ENCODE measurements around the gene EHMT1.

The EHMT1 gene

GRCh38 chr9:137838576-137838975 lies 219.8 kb downstream of the EHMT1 start:
- H3K4me3 ChIP-seq (ENCODE audit: low read depth, low read length) = no peak overlapping the region

- H3K4me3 ChIP-seq (ENCODE audit: low read depth, low read length) = no peak overlapping the region
These were observed 224.6 kb downstream of the EHMT1 start for GRCh38 chr9:137843355-137843754.

DNA sequence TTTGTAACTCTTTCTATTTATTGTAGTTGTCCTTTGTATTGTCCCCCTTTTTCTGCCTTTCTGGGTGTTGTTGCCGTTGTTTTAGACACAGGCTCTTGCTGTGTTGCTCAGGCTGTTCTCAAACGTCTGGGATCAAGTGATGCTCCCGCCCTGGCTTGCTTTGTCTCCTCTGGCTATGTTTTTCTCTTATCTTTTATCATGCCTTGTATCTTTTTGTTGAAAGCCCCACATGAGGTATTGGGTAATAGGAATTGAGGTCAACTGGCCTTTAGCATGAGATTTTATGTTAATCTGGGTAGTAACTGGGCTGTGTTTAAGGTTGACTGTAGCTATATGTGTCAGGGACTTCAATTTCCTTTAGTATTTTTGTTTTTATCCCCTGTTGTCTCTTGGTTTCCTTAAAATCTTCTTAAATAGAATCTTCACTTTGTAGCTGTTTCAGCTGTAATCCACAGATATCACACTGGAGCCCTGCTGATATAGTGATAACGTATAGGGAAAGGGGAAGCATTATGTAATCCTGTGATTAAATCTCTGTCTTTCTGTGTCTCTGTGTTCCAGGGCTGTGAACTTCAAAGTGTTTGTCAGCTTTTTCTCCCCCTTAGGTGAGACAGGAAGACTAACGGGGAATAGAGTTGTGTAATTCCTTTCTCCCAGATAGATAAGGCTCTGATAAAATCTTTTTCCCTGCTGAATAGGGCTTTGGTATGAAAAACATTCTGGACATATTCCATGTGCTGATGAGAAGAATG lies 232.9 kb downstream of the EHMT1 start:
- H3K4me3 ChIP-seq (ENCODE audit: low read depth, low read length) = no peak overlapping the region

DNA sequence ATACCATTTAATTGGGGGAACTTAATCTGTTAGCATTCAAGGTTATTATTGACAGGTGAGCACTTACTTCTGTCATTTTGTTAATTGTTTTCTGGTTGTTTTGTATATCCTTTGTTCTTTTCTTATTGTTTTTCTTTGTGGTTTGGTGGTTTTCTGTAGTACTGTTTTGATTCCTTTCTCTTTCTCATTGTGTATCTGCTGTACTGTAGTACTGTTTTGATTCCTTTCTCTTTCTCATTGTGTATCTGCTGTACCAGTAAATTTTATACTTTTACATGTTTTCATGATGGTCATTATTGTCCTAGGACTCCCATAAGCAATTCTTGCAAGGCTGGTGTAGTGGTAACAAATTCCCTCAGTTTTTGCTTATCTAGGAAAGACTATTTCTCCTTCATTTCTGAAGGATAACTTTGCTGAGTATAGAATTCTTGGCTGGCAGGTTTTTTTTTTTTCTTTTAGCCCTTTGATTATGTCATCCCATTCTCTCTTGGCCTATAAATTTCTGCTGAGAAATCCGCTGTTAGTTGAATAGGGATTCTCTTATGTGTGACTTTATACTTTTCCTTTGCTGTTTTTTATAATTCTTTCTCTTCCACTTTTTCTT lies 234.7 kb downstream of the EHMT1 start:
- H3K4me3 ChIP-seq (ENCODE audit: low read depth, low read length) = no peak overlapping the region

- H3K4me3 ChIP-seq (ENCODE audit: low read depth, low read length) = no peak overlapping the region
These were observed 241.6 kb downstream of the EHMT1 start for GRCh38 chr9:137860361-137860760.

DNA sequence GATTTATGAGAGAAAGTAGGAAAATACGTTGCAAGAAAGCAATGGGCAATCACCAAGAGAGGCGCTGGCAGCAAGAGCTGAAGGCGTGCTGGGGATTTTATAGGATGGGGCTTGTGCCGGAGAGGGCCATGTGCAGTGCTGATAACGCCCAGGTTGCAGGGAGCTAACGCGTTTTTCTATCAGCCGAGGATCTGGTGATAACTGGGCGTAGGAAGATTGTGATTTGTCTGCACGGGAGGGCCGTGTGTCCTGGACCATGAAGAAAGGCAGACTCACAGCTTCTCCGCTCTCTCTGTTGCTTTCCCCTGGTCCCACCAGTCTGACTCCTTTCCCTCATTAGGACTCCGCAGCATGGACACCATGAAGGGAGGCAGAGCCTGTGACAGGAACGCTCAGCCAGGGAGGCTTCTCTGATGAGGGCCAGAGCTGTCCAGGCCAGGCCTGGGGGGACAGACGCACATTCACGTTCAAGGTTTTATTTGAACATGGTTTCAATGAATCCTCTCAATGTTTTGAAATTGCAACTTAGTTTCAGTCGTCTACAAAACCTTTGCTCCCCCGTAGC lies 246.9 kb downstream of the EHMT1 start:
- H3K4me3 ChIP-seq (ENCODE audit: low read depth, low read length) = no peak overlapping the region

GRCh38 chr9:137866226-137867141 lies 247.7 kb downstream of the EHMT1 start:
- no peak overlapping the region for H3K4me3 ChIP-seq (ENCODE audit: low read depth, low read length)

GRCh38 chr9:137870432-137870831 lies 251.6 kb downstream of the EHMT1 start:
- no peak overlapping the region for H3K4me3 ChIP-seq (ENCODE audit: low read depth, low read length)

DNA sequence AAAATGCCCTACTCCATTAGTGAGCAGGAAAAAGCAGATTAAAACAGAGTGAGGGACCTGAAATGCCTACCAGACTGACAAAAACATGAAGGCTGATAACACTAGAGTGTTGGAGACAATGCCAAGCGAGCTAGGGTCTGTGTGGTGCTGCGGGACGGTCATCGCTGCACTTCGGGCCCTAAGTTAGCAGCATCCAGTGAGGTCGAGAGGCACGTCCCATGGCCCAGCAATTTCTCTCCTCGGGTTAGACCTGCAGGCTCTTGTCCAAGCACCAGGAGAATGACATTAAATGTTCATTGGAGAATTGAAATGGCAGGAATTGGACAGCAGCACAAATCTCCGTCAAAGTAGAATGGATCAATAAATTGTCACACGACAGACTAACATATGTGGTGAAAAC lies 253.5 kb downstream of the EHMT1 start:
- H3K4me3 ChIP-seq (ENCODE audit: low read depth, low read length) = no peak overlapping the region

- no peak overlapping the region for H3K4me3 ChIP-seq (ENCODE audit: low read depth, low read length)
These were observed 254.6 kb downstream of the EHMT1 start for GRCh38 chr9:137873408-137873807.

- H3K4me3 ChIP-seq (ENCODE audit: low read depth, low read length) = no peak overlapping the region
These were observed 255.1 kb downstream of the EHMT1 start for GRCh38 chr9:137873858-137874362.

DNA sequence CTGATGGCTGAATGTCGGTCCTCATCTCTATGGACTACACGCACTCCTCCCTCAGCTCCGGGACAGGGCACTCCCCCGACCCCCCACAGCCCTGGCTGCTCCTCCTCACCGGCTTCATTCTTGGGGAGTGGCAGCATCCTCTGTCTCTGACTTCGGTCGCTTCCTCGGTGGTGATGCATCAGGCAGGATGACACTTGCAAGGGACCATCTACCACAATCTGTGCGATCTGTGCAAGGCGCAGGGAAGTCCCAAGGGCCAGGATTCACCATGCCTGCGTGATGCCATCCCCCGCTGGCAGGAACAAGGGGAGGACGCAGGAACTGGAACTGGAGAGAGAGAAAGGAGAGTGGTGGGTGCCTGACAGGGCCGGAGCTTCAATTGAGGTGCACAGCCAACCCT lies 256.5 kb downstream of the EHMT1 start:
- no peak overlapping the region for H3K4me3 ChIP-seq (ENCODE audit: low read depth, low read length)

DNA sequence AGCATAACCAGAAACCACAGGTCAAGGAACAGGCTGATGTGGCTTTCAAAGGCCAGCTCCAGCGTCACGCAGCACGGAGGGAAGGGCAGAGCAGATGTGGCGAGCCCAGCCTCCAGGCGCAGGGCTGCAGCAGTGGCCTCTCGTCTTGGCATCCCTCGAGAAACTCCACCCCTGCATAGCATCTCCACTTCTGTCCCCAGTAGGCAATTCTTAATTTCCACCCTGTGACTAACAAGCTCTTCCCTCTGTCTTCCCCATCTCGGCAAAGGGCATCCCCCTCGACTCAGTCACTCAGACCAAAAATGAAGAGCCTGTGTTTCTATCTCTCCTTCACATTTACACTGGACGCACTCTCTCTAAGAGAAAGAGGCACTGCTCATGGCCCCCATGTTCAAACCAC lies 257.0 kb downstream of the EHMT1 start:
- H3K4me3 ChIP-seq (ENCODE audit: low read depth, low read length) = no peak overlapping the region

GRCh38 chr9:137876269-137876668 lies 257.5 kb downstream of the EHMT1 start:
- H3K4me3 ChIP-seq (ENCODE audit: low read depth, low read length) = no peak overlapping the region

- no peak overlapping the region for H3K4me3 ChIP-seq (ENCODE audit: low read depth, low read length)
These were observed 258.1 kb downstream of the EHMT1 start for GRCh38 chr9:137876781-137877386.

- H3K4me3 ChIP-seq (ENCODE audit: low read depth, low read length) = peak within 1 kb of the TSS; percentile 47
These were observed 258.8 kb downstream of the EHMT1 start, which contains the start of gene CACNA1B for GRCh38 chr9:137877506-137878122. CACNA1B (plus strand) TSS chr9:137877782; CDS start chr9:137877934, 152 bp downstream.

DNA sequence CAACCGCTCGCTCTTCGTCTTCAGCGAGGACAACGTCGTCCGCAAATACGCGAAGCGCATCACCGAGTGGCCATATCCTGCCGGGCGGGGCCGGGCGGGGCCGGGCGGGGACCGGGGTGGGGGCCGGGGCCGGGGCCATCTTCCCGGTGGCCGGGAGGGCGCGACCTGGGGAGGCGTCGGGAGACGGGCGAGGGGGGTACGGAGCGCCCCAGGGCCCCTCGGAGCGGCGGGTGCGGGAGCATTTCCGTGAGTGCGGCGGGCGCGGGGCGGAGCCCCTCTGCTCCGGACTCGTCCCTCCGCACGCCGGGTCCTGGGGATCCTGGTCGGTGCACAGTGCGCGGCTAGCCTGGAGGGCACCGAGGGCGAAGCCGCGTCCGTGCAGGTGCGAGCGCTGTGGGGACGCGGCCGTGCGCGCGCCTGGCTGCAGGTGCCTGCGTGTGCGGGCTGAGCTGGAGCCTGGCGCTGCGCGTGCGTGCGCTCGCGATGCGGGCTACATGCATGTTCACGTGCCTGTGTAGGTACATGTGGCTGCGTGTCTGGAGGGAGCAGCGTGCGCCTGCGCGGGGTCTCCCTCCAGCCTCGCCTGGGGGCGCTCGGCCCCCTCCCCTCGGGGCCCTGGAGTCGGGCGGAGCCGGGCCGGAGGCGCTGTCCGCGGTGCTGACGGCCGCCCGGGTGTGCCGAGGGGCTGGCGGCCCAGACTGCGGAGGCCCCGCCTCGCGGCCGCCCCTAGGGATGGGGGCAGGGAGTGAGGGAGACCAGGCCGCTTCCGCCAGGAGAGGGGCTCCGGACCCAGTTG lies 259.5 kb downstream of the EHMT1 start:
- H3K4me3 ChIP-seq (ENCODE audit: low read depth, low read length) = peak overlapping the region; percentile 47

GRCh38 chr9:137879052-137879451 lies 260.2 kb downstream of the EHMT1 start:
- no peak overlapping the region for H3K4me3 ChIP-seq (ENCODE audit: low read depth, low read length)

DNA sequence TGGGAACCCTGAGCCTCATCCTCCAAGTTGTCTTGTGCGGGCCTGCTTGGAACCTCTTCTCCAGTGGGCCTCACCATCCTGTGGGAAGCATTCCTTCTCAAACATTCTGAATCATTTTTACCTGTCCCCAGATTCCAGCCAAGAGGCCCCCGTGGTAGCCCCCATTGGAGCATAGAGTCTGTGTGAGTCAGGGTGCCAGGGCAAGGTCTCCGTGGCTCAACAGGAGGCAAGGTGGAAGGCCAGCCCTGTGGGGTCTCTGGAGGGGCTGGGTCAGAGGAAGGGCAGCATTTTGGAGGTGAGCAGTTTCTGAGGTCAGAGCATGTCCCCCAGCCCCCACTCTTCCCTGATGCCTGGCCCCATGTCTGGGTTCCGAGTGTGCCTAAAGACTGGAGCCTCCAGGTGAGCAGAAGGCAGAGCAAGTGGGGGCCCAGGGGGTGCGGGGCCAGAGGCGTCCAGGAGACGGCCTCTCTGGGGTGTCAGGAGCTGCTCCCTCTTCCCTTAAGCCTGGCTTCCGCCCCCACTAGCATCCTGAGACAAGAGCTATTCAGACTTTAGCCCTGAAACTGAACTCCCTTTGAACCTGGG lies 260.9 kb downstream of the EHMT1 start:
- no peak overlapping the region for H3K4me3 ChIP-seq (ENCODE audit: low read depth, low read length)
